Hepatic stellate cell (primary cell): ENCODE results near the gene ZNF775.
A peak's percentile ranks its signal among the peaks of the same experiment; 100 is the strongest.

Experiments
- DNase-seq: peaks from one replicate; pipeline ENCODE4 v3.0.0; 2011; ENCODE audit warnings: low spot score

Gene ZNF775

GRCh38 chr7:150412518-150413488, 33.7 kb downstream of the ZNF775 start:
- no peak for DNase-seq

DNA sequence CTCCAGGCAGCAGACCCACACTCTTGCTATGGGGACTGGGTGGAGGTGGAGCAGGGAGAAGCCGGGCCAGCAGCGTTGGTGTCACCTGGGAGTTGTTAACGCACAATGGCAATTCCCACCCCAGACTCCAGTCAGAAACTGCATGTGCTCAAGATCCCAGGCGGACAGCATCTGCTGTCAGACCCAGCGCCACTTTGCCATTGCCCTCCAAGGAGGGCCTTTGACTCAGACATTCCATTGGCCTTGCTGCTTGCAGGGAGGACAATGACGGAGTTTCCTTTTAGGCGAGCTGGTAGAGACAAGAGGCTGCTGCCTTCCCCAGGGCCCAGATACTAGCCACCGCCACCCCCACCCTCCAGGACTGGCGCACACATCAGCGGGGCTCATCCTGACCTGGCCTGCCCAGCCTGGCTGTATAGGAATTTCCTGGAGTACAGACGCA, 34.5 kb downstream of the ZNF775 start:
- no peak for DNase-seq

GRCh38 chr7:150415161-150416153, 36.3 kb downstream of the ZNF775 start:
- DNase-seq, result no peak

DNA sequence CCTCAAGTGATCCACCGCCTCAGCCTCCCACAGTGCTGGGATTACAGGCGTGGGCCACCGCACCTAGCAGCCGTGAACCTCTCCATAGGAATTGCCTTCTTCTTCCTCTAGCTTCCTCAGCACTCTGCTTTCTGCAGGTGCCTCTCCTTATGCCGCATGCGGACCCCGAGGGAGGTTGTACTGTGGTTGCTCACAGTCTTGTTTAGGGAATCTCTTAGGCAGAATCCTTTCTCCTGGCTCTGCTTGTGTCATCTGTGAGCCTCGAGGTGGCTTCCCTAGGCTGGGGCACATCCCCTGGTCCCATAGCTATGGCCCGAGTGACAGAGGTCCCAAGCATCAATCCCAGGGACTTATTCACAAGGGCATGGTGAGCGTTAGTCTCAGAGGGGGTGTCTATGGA, 38.1 kb downstream of the ZNF775 start:
- no peak for DNase-seq

DNA sequence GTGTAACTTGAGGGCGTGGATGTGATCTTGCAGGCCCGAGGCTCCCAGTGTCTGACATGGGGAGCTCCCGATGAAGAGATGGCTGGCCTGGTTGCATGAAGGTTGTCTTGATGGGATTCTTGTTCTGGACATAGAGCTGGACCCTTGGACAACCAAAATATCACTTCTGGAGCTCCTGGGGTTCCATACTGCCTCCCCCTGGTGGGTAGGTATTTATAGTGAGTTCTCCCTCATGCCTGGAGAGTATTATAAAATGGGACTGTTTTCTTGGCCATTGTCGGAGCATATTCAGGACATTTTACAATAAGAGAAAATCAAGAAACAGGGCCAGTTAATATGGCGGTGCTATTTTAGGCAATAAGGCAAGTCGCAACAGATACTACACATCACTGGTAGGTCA, 38.7 kb downstream of the ZNF775 start:
- DNase-seq, result no peak

GRCh38 chr7:150420242-150420641, 41.1 kb downstream of the ZNF775 start:
- DNase-seq, result no peak

- peak; percentile 85 for DNase-seq
These were observed 42.0 kb downstream of the ZNF775 start for GRCh38 chr7:150420987-150421674.

DNA sequence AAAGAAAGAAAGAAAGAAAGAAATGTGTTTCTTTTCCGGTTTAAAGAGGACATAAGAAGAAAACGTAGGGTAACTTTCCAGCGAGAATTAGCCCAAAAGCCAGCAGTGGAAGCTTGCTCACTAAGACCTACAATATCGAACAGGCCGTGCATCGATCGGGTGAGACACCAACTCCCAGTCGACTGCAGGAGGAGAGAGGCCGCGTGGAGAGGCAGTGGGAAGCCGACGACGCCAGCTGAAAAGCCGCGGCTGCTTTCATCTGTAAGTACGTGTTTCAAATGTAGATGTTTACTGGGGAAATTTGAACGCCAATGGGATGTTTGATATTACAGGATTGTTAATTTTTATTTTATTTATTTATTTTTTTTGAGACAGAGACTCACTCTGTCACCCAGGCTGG, 42.7 kb downstream of the ZNF775 start:
- DNase-seq, result no peak

- no peak for DNase-seq
These were observed 46.5 kb downstream of the ZNF775 start for GRCh38 chr7:150425670-150426069.

DNA sequence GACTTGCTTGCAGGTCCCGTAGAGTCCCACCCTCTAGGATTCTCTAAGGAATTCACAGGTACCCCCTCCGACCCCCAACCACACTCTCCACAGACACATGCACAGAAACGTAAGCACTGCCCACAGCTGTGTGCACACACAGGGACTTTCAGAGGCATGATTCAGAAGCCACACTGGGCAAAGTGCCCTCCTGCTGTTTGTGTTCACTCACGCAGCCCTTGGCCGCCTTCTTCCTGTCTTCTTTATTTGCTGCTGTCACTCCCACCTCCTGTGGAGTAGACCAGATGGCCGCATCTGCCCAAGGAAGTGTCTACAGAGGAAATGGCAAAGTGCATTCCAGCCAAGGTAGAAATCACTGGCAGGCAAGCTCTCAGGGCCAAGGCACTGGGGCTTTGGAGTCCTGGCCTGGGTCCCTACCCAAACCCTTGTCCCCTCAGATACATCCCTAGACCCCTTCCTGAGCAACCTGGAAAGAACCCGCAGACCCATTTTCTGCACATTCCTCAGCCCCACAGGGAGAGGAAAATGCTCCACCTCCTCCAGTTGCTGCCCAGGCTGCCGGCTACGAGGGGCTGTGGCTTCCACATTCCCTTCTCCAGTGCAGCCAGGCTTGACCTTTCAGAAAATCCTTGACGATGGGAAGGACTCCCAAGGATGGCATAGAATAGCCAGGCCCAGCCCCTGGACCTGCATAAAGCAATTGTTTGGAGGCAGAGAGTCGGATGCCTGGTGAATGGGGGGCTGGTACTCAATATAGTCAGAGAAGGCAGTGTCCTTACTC, 49.7 kb downstream of the ZNF775 start:
- DNase-seq, result peak; percentile 41

GRCh38 chr7:150429699-150430098, 50.6 kb downstream of the ZNF775 start:
- DNase-seq, result no peak

- DNase-seq, result no peak
These were observed 51.4 kb downstream of the ZNF775 start for GRCh38 chr7:150430465-150431085.

DNA sequence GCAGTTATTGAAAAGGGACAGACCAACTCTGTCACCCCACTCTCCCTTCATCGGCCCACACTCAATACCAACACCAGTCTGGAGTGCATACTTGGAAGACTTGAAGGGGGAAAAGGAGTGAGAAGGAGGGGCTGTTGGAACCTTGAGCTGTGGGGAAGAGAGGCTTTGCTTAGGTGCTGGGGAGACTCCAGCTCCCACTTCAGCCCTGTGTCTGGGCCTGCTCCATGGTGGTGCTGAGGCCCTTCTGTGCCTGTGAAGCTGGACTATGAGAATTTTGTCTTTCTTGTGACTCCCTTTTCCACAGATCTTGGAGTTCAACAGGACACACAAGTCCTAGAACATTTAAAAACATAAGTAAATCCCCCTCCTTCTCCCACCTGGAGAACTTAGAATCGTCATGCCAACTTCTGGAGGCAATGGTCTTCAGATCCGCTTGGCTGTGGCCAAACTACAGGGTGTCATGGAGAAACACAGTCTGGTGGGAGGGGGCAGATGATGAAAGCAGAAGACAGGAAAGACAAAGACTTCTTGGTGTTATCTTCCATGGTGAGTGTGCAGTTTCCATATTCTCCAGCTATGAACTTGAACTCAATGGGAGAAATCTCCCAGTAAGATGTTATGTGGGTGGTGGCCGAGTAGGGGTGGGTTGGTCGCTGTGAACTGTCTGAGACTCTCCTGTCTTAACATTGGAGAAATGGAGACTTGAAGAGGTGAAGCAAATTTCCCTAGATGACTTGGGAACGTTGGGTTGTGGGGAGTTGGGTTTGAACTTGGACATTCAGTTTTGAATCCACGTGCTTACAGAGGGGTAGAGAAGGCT, 52.9 kb downstream of the ZNF775 start:
- no peak for DNase-seq

- DNase-seq, result no peak
These were observed 54.1 kb downstream of the ZNF775 start for GRCh38 chr7:150432915-150433892.

- no peak for DNase-seq
These were observed 55.1 kb downstream of the ZNF775 start for GRCh38 chr7:150434240-150434639.

GRCh38 chr7:150435047-150435389, 55.9 kb downstream of the ZNF775 start:
- DNase-seq, result no peak

DNA sequence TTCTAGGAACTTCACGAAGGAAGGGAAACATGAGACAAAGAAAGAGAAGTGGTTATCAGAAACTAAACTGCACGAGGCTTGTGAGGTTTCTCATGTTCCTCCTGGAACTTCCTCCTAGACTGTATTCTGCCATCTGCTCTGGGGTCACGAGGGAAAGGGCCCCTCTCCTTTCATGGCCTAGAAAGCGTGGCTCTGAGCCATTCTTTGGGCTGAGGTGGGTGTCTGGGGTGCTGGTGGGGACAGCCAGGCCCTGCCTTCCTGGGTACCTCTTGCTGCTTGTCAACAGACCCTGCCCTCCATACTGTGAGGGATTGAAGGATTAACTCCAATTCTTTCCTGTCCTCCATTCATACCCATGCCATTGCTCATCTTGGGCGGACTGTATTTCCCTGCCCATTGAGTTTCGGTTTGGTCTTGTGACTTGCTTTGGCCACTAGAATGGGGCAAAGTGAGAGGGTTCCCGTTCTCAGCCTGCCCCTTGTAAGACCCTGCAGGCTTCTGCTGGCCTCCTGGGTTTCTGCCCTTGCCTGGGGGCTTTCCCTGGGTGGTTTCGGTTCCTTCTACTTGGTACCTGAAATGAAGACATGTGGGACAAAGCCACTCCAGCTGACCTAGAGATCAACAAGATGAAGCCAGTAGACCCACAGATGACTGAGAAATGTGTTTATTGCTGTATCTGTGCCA, 56.4 kb downstream of the ZNF775 start:
- no peak for DNase-seq

- DNase-seq, result no peak
These were observed 60.8 kb downstream of the ZNF775 start for GRCh38 chr7:150439967-150440366.
